ENCODE results near the gene ANTXR1.

DNA sequence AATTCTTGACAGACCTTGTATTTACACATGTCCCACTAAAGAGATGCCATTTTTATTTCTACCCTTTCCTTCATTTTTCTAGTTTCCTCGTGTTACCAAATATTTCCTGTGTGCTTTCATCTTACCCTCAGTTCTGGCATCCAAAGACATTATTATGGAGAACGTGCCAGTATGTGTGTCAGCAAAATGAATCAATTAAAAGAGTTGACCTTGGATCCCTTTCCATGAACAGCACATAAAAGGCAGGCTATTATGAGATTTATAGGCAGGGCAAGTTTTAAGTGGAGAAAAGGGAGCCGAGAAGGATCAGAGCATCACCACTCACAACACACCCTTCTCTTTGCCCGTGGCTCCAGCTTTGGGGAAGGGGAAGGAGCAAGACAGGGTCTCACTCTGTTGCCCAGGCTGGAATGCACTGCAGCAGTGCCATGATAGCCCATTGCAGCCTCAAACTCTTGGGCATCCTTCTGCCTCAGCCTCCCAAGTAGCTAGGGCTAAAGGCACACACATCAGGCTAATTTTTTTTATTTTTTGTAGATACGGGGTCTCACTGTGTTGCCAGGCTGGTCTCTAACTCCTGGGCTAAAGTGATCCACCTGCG lies 224.2 kb downstream of the ANTXR1 start:
- TF ChIP-seq POLR2A (IDR thresholded peaks at IDR 0.05), result no peak
- TF ChIP-seq, protein P1, sequence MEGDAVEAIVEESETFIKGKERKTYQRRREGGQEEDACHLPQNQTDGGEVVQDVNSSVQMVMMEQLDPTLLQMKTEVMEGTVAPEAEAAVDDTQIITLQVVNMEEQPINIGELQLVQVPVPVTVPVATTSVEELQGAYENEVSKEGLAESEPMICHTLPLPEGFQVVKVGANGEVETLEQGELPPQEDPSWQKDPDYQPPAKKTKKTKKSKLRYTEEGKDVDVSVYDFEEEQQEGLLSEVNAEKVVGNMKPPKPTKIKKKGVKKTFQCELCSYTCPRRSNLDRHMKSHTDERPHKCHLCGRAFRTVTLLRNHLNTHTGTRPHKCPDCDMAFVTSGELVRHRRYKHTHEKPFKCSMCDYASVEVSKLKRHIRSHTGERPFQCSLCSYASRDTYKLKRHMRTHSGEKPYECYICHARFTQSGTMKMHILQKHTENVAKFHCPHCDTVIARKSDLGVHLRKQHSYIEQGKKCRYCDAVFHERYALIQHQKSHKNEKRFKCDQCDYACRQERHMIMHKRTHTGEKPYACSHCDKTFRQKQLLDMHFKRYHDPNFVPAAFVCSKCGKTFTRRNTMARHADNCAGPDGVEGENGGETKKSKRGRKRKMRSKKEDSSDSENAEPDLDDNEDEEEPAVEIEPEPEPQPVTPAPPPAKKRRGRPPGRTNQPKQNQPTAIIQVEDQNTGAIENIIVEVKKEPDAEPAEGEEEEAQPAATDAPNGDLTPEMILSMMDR (IDR thresholded peaks at IDR 0.05), result no peak
- TF ChIP-seq EP300 (IDR thresholded peaks at IDR 0.05), result no peak

Measured in gastroesophageal sphincter (tissue), 3 donors.